GM19351 (cell line): ENCODE results near the gene PLXNA2.
A peak's percentile ranks its signal among the peaks of the same experiment; 100 is the strongest.

Experiments used
- ATAC-seq: cut with Tn5 transposase; IDR thresholded peaks from one replicate; pipeline ENCODE4 v1.9.1; 2021; ENCODE audit warnings: mild to moderate bottlenecking, moderate library complexity; ENCODE audit not compliant: unreplicated experiment

The PLXNA2 gene

GRCh38 chr1:208268541-208269337 lies 24.6 kb upstream of the PLXNA2 start:
- no peak for ATAC-seq

GRCh38 chr1:208265525-208265924 lies 21.3 kb upstream of the PLXNA2 start:
- no peak for ATAC-seq

- no peak for ATAC-seq
These were observed 20.9 kb upstream of the PLXNA2 start for GRCh38 chr1:208265122-208265469.

GRCh38 chr1:208264469-208265121 lies 20.4 kb upstream of the PLXNA2 start:
- no peak for ATAC-seq

- ATAC-seq = no peak
These were observed 17.7 kb upstream of the PLXNA2 start for GRCh38 chr1:208261874-208262273.

- ATAC-seq = no peak
These were observed 14.1 kb upstream of the PLXNA2 start for GRCh38 chr1:208258277-208258676.

- no peak for ATAC-seq
These were observed 13.2 kb upstream of the PLXNA2 start for GRCh38 chr1:208257351-208257750.

GRCh38 chr1:208256556-208256955 lies 12.4 kb upstream of the PLXNA2 start:
- no peak for ATAC-seq

GRCh38 chr1:208256091-208256490 lies 11.9 kb upstream of the PLXNA2 start:
- no peak for ATAC-seq

GRCh38 chr1:208254862-208255261 lies 10.7 kb upstream of the PLXNA2 start:
- no peak for ATAC-seq

GRCh38 chr1:208254376-208254775 lies 10.2 kb upstream of the PLXNA2 start:
- no peak for ATAC-seq

GRCh38 chr1:208252836-208253576 lies 8.8 kb upstream of the PLXNA2 start:
- ATAC-seq = no peak

- ATAC-seq = no peak
These were observed 8.0 kb upstream of the PLXNA2 start for GRCh38 chr1:208251911-208252835.

- ATAC-seq = no peak
These were observed 6.8 kb upstream of the PLXNA2 start for GRCh38 chr1:208251015-208251414.

GRCh38 chr1:208250613-208251012 lies 6.4 kb upstream of the PLXNA2 start:
- no peak for ATAC-seq

- ATAC-seq = no peak
These were observed 5.0 kb upstream of the PLXNA2 start for GRCh38 chr1:208248991-208249696.

GRCh38 chr1:208248307-208248801 lies 4.2 kb upstream of the PLXNA2 start:
- no peak for ATAC-seq

- no peak for ATAC-seq
These were observed 3.5 kb upstream of the PLXNA2 start for GRCh38 chr1:208247696-208248095.

- ATAC-seq = peak; percentile 64
These were observed 1.1 kb upstream of the PLXNA2 start for GRCh38 chr1:208245185-208245705.

- ATAC-seq = no peak
These were observed 637 bp downstream of the PLXNA2 start for GRCh38 chr1:208243527-208243966.
